GM10266 (cell line): ENCODE data around the gene GPRC5A.
"Not testable (repeated sequence)": the region's sequence is repeated elsewhere in the genome, so short reads cannot be mapped to it uniquely, and the experiment has no call there.

ENCODE experiments used
- DNase-seq: peaks from one replicate; pipeline ENCODE4 v3.0.0; 2012; ENCODE audit errors: extremely low spot score
- TF ChIP-seq, protein P1 (sequence below): IDR thresholded peaks from 2 replicates; pipeline ENCODE4 v1.5.1; 2012; ENCODE audit warnings: mild to moderate bottlenecking, low read depth; ENCODE audit not compliant: control insufficient read depth, insufficient read depth; ENCODE audit errors: missing control alignments

The GPRC5A gene, protein sequence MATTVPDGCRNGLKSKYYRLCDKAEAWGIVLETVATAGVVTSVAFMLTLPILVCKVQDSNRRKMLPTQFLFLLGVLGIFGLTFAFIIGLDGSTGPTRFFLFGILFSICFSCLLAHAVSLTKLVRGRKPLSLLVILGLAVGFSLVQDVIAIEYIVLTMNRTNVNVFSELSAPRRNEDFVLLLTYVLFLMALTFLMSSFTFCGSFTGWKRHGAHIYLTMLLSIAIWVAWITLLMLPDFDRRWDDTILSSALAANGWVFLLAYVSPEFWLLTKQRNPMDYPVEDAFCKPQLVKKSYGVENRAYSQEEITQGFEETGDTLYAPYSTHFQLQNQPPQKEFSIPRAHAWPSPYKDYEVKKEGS

GRCh38 chr12:12891080-12891880 lies at the start of gene GPRC5A:
GPRC5A (plus strand) TSS chr12:12891562; CDS start chr12:12908250, 16,688 bp downstream.
- peak; percentile 35 for DNase-seq
- TF ChIP-seq, protein P1, sequence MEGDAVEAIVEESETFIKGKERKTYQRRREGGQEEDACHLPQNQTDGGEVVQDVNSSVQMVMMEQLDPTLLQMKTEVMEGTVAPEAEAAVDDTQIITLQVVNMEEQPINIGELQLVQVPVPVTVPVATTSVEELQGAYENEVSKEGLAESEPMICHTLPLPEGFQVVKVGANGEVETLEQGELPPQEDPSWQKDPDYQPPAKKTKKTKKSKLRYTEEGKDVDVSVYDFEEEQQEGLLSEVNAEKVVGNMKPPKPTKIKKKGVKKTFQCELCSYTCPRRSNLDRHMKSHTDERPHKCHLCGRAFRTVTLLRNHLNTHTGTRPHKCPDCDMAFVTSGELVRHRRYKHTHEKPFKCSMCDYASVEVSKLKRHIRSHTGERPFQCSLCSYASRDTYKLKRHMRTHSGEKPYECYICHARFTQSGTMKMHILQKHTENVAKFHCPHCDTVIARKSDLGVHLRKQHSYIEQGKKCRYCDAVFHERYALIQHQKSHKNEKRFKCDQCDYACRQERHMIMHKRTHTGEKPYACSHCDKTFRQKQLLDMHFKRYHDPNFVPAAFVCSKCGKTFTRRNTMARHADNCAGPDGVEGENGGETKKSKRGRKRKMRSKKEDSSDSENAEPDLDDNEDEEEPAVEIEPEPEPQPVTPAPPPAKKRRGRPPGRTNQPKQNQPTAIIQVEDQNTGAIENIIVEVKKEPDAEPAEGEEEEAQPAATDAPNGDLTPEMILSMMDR: peak; percentile 33

- TF ChIP-seq, protein P1: no peak
- DNase-seq: no peak
Observed at GRCh38 chr12:12845794-12846243, 45.5 kb upstream of the GPRC5A start.

DNA sequence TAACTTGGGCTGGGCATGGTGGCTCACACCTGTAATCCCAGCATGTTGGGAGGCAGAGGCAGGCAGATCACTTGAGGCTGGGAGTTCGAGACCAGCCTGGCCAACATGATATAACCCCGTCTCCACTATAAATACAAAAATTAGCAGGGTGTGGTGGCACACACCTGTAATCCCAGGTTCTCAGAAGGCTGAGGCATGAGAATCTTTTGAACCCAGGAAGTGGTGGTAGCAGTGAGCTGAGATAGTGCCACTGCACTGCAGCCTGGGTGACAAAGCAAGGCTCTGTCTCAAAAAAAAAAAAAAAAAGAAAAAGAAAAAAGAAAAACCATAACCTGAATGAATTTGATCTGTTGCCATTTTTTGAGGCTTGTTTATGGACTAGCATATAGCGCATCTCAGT lies 44.6 kb upstream of the GPRC5A start:
- not testable (repeated sequence) for DNase-seq

DNA sequence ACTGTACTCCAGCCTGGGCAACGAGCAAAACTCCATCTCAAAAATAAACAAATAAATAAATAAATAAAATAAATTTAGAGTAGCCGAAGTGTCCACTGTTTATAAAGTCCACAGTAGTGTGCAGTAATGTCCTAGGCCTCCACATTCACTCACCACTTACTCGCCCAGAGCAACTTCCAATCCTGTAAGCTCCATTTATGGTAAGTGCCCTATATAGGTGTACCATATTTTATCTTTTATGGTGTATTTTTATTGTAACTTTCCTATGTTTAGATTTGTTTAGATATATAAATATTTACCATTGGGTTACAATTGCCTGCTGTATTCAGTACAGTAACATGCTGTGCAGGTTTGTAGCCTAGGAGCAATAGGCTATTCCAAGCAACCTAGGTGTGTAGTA lies 37.9 kb upstream of the GPRC5A start:
- TF ChIP-seq, protein P1: no peak
- no peak for DNase-seq

- TF ChIP-seq, protein P1: no peak
Observed at GRCh38 chr12:12859690-12860089, 31.7 kb upstream of the GPRC5A start.

GRCh38 chr12:12864243-12864642 lies 27.1 kb upstream of the GPRC5A start:
- no peak for DNase-seq
- TF ChIP-seq, protein P1: no peak

More at GRCh38 chr12:12859690-12860089, 31.7 kb upstream of the GPRC5A start:
- no peak for DNase-seq

- TF ChIP-seq, protein P1: no peak
- no peak for DNase-seq
Observed at GRCh38 chr12:12868477-12869235, 22.7 kb upstream of the GPRC5A start.
